GM23338 (cell line): ENCODE measurements around the gene TENM3. TPM values are rescaled to one million over a fixed set of nuclear protein-coding genes. Genes with fewer than 3 reads are reported as not detected.

ENCODE experiments used
- ATAC-seq: fragments of 200-7000 bp; cut with Tn5 transposase; 3 replicates; pipeline ENCODE4 v1.9.1; 2020
- DNase-seq: peaks from one replicate; pipeline ENCODE4 v3.0.0-alpha.2; 2015; ENCODE audit warnings: low spot score
- H2AFZ ChIP-seq: fragments of 200-600 bp; sonication (generic); 2 replicates; pipeline ENCODE4 v1.8.0; 2016; ENCODE audit warnings: antibody characterized with exemption, mild to moderate bottlenecking, moderate library complexity
- H3F3A ChIP-seq: fragments of 200-600 bp; sonication (generic); replicated peaks from 2 replicates; pipeline ENCODE4 v1.8.0; 2017; ENCODE audit warnings: antibody characterized with exemption, mixed run types, low read depth
- H3K27ac ChIP-seq: fragments of 200-600 bp; sonication (generic); 2 replicates; pipeline ENCODE4 v1.6.1; 2016; ENCODE audit warnings: low read depth
- H3K27me3 ChIP-seq: fragments of 200-600 bp; sonication (generic); 2 replicates; pipeline ENCODE4 v1.8.0; 2016; ENCODE audit warnings: mild to moderate bottlenecking, mixed run types, moderate library complexity; ENCODE audit not compliant: insufficient read depth
- H3K36me3 ChIP-seq: fragments of 200-600 bp; sonication (generic); 2 replicates; pipeline ENCODE4 v1.8.0; 2016; ENCODE audit warnings: mild to moderate bottlenecking; ENCODE audit not compliant: insufficient read depth
- H3K4me1 ChIP-seq: fragments of 200-600 bp; sonication (generic); 2 replicates; pipeline ENCODE4 v1.8.0; 2016; ENCODE audit warnings: mild to moderate bottlenecking, moderate library complexity; ENCODE audit not compliant: insufficient read depth
- H3K4me2 ChIP-seq: fragments of 200-600 bp; sonication (generic); 2 replicates; pipeline ENCODE4 v1.7.1; 2017; ENCODE audit warnings: mixed run types
- H3K4me3 ChIP-seq: fragments of 200-600 bp; sonication (generic); 2 replicates; pipeline ENCODE4 v1.6.1; 2016; ENCODE audit warnings: mixed run types
- H3K79me2 ChIP-seq: fragments of 200-600 bp; sonication (generic); replicated peaks from 2 replicates; pipeline ENCODE4 v1.8.0; 2017; ENCODE audit warnings: mild to moderate bottlenecking; ENCODE audit not compliant: insufficient read depth
- H3K9me2 ChIP-seq: fragments of 200-600 bp; sonication (generic); 2 replicates; pipeline ENCODE4 v1.8.0; 2017; ENCODE audit not compliant: insufficient read depth
- H4K20me1 ChIP-seq: fragments of 200-600 bp; sonication (generic); replicated peaks from 2 replicates; pipeline ENCODE4 v1.8.0; 2017; ENCODE audit warnings: mild to moderate bottlenecking; ENCODE audit not compliant: insufficient read depth
- H3K27ac Mint-ChIP-seq: 2 replicates; pipeline ENCODE4 v1.8.0; 2020; ENCODE audit warnings: inconsistent platforms, mild to moderate bottlenecking, moderate library complexity, mixed read lengths
- H3K27me3 Mint-ChIP-seq: 3 replicates; pipeline ENCODE4 v1.8.0; 2022; ENCODE audit warnings: low read depth, mild to moderate bottlenecking, moderate library complexity, mixed read lengths, inconsistent platforms; ENCODE audit not compliant: insufficient read depth, poor library complexity
- H3K36me3 Mint-ChIP-seq: 3 replicates; pipeline ENCODE4 v1.8.0; 2021; ENCODE audit warnings: low read depth, mild to moderate bottlenecking, inconsistent platforms, moderate library complexity, mixed read lengths
- H3K4me1 Mint-ChIP-seq: 3 replicates; pipeline ENCODE4 v1.8.0; 2020; ENCODE audit warnings: mild to moderate bottlenecking, inconsistent platforms, mixed read lengths
- H3K4me3 Mint-ChIP-seq: 3 replicates; pipeline ENCODE4 v1.8.0; 2021; ENCODE audit warnings: moderate library complexity, mild to moderate bottlenecking, inconsistent platforms, mixed read lengths
- H3K9me3 Mint-ChIP-seq: 3 replicates; pipeline ENCODE4 v1.8.0; 2020; ENCODE audit warnings: moderate library complexity, mild to moderate bottlenecking, inconsistent platforms, mixed read lengths
- CREB1 ChIP-seq: fragments of 250-450 bp; sonication (Bioruptor Pico); IDR thresholded peaks from 2 replicates; pipeline ENCODE4 v1.5.0; 2020; ENCODE audit warnings: low read depth, mild to moderate bottlenecking, moderate library complexity
- CTCF ChIP-seq, 2 experiments: fragments of 200-600 bp in 1 of 2; sonication (generic) in 1 of 2; conservative IDR thresholded peaks; 2 replicates each; pipeline versions ENCODE4 v1.5.1 to v1.6.1; 2016 to 2017; ENCODE audit warnings: antibody characterized with exemption in 2 of 2, low read depth in 2 of 2, mild to moderate bottlenecking in 2 of 2, moderate library complexity in 1 of 2
- ETS1 ChIP-seq: IDR thresholded peaks from 2 replicates; pipeline ENCODE4 v1.6.1; 2016; ENCODE audit warnings: antibody characterized with exemption
- EZH2 ChIP-seq: fragments of 200-600 bp; sonication (generic); IDR thresholded peaks from one replicate; pipeline ENCODE4 v1.8.0; 2017; ENCODE audit warnings: antibody characterized with exemption, mild to moderate bottlenecking, low read depth; ENCODE audit not compliant: unreplicated experiment
- EZH2phosphoT487 ChIP-seq: fragments of 200-600 bp; sonication (generic); IDR thresholded peaks from one replicate; pipeline ENCODE4 v1.8.1; 2018; ENCODE audit warnings: antibody characterized with exemption; ENCODE audit not compliant: unreplicated experiment
- JUNB ChIP-seq: IDR thresholded peaks from one replicate; pipeline ENCODE4 v1.6.1; 2016; ENCODE audit warnings: antibody characterized with exemption; ENCODE audit not compliant: unreplicated experiment
- NANOG ChIP-seq: IDR thresholded peaks from 2 replicates; pipeline ENCODE4 v1.6.1; 2016; ENCODE audit warnings: antibody characterized with exemption, borderline replicate concordance
- POLR2AphosphoS5 ChIP-seq: IDR thresholded peaks from 2 replicates; pipeline ENCODE4 v1.6.1; 2016; ENCODE audit warnings: antibody characterized with exemption, low read depth
- REST ChIP-seq: IDR thresholded peaks from one replicate; pipeline ENCODE4 v1.6.1; 2018; ENCODE audit warnings: antibody characterized with exemption; ENCODE audit not compliant: unreplicated experiment
- STAT1 ChIP-seq: IDR thresholded peaks from one replicate; pipeline ENCODE4 v1.6.1; 2016; ENCODE audit warnings: antibody characterized with exemption; ENCODE audit not compliant: unreplicated experiment
- ZNF114 ChIP-seq: fragments of 250-450 bp; sonication (Bioruptor Pico); IDR thresholded peaks from 2 replicates; pipeline ENCODE4 v1.5.0; 2020; ENCODE audit warnings: mild to moderate bottlenecking, moderate library complexity
- ZNF331 ChIP-seq: fragments of 250-450 bp; sonication (Bioruptor Pico); IDR thresholded peaks from 2 replicates; pipeline ENCODE4 v1.5.0; 2020; ENCODE audit warnings: low read depth, mild to moderate bottlenecking, moderate library complexity
- ZNF462 ChIP-seq: fragments of 250-450 bp; sonication (Bioruptor Pico); IDR thresholded peaks from 2 replicates; pipeline ENCODE4 v1.5.0; 2020; ENCODE audit warnings: mild to moderate bottlenecking, moderate library complexity
- polyA plus RNA-seq: library from polyadenylated mRNA; unstranded; fragments of >200 nt; fragmentation: Nextera tagmentation; extraction: Ambion mirVana; gene quantifications from 2 replicates; pipeline ENCODE4 v1.2.1, GENCODE V29; 2016
- total RNA-seq: library from RNA; depleted of rRNA; stranded (reverse); fragments of >200 nt; shearing (Covaris generic); gene quantifications from 2 replicates; pipeline ENCODE4 v1.2.3, GENCODE V29; 2014

The TENM3 gene
- total and polyA plus RNA-seq, 2 experiments from 2014 or later: 22.2 to 128 TPM

GRCh38 chr4:182842104-182842600 is 599.0 kb downstream of the TENM3 start:
- Mint-ChIP-seq H3K36me3 (no peaks in the 10 kb centered on the region), H3K4me3 (no peak overlapping the region), H3K9me3 (no peaks in the 10 kb centered on the region), H3K27ac (no peak overlapping the region), H3K27me3 (peaks cover 6% of the 10 kb centered on the region), H3K4me1 (peaks cover 15% of the 10 kb centered on the region)
- Histone ChIP-seq H3K4me2 (no peak overlapping the region), H4K20me1 (no peaks in the 10 kb centered on the region), H3F3A (no peaks in the 10 kb centered on the region), H3K27ac (no peak overlapping the region), H3K4me3 (no peak overlapping the region), H3K79me2 (no peaks in the 10 kb centered on the region), H3K27me3 (no peaks in the 10 kb centered on the region), H2AFZ (peak overlapping the region; percentile 77), H3K9me2 (no peaks in the 10 kb centered on the region), H3K4me1 (peaks cover 4% of the 10 kb centered on the region; the same call in 1 of the 2 replicates), H3K36me3 (no peaks in the 10 kb centered on the region)
- TF ChIP-seq CREB1 (CRISPR knock-in tag): no peak
- TF ChIP-seq POLR2AphosphoS5: no peak
- TF ChIP-seq ZNF462 (CRISPR knock-in tag): no peak
- no peak for TF ChIP-seq ZNF331 (CRISPR knock-in tag)
- TF ChIP-seq CTCF (conservative IDR thresholded peaks at IDR 0.05; ENCODE audit: low read depth in 2 of 2): no peak
- no peak for TF ChIP-seq STAT1
- TF ChIP-seq ZNF114 (CRISPR knock-in tag): no peak
- TF ChIP-seq REST: no peak
- TF ChIP-seq ETS1: no peak
- TF ChIP-seq JUNB: no peak
- no peak for TF ChIP-seq EZH2phosphoT487
- TF ChIP-seq NANOG: no peak
- TF ChIP-seq EZH2: no peak
- DNase-seq: no peak
- no peak for ATAC-seq
